Neural progenitor cell (in vitro differentiated cells): Measurements from ENCODE around the gene RUSF1. TPM values are rescaled to one million over a fixed set of nuclear protein-coding genes. Genes with fewer than 3 reads are reported as not detected.

ENCODE experiments used
- DNase-seq: peaks from one replicate; pipeline ENCODE4 v3.0.0-alpha.2; 2016; ENCODE audit warnings: low spot score
- H2AFZ ChIP-seq: fragments of 200-600 bp; sonication (generic); replicated peaks from 2 replicates; pipeline ENCODE4 v1.6.1; 2016; ENCODE audit warnings: antibody characterized with exemption
- H3F3A ChIP-seq: fragments of 200-600 bp; sonication (generic); 2 replicates; pipeline ENCODE4 v1.6.1; 2016; ENCODE audit warnings: antibody characterized with exemption, low read depth
- H3K27ac ChIP-seq: fragments of 200-600 bp; sonication (generic); 2 replicates; pipeline ENCODE4 v1.5.1; 2016; ENCODE audit warnings: mild to moderate bottlenecking
- H3K27me3 ChIP-seq: fragments of 200-600 bp; sonication (generic); 2 replicates; pipeline ENCODE4 v1.6.1; 2016; ENCODE audit warnings: mild to moderate bottlenecking, moderate library complexity
- H3K36me3 ChIP-seq: fragments of 200-600 bp; sonication (generic); 2 replicates; pipeline ENCODE4 v1.5.1; 2016
- H3K4me1 ChIP-seq: fragments of 200-600 bp; sonication (generic); 2 replicates; pipeline ENCODE4 v1.6.1; 2016; ENCODE audit warnings: mixed run types
- H3K4me2 ChIP-seq: fragments of 200-600 bp; sonication (generic); 2 replicates; pipeline ENCODE4 v1.6.1; 2016
- H3K4me3 ChIP-seq: fragments of 200-600 bp; sonication (generic); 2 replicates; pipeline ENCODE4 v1.5.1; 2016
- H3K79me2 ChIP-seq: fragments of 200-600 bp; sonication (generic); 2 replicates; pipeline ENCODE4 v1.6.1; 2016; ENCODE audit warnings: low read depth
- H3K9ac ChIP-seq: fragments of 200-600 bp; sonication (generic); 2 replicates; pipeline ENCODE4 v1.6.1; 2016
- H3K9me3 ChIP-seq: fragments of 200-600 bp; sonication (generic); 2 replicates; pipeline ENCODE4 v1.5.1; 2016; ENCODE audit warnings: low read depth
- H4K20me1 ChIP-seq: fragments of 200-600 bp; sonication (generic); 2 replicates; pipeline ENCODE4 v1.6.1; 2016; ENCODE audit warnings: low read depth
- H3K27ac Mint-ChIP-seq: 3 replicates; pipeline ENCODE4 v1.8.0; 2021; ENCODE audit warnings: mixed read lengths
- H3K27me3 Mint-ChIP-seq: 2 replicates; pipeline ENCODE4 v1.8.0; 2022; ENCODE audit warnings: low read depth, mild to moderate bottlenecking, inconsistent platforms, moderate library complexity, mixed read lengths; ENCODE audit not compliant: insufficient read depth
- H3K36me3 Mint-ChIP-seq: 3 replicates; pipeline ENCODE4 v1.8.0; 2021; ENCODE audit warnings: mixed read lengths
- H3K4me1 Mint-ChIP-seq: 3 replicates; pipeline ENCODE4 v1.8.0; 2021; ENCODE audit warnings: mixed read lengths
- H3K4me3 Mint-ChIP-seq: 3 replicates; pipeline ENCODE4 v1.8.0; 2021; ENCODE audit warnings: mild to moderate bottlenecking, moderate library complexity, mixed read lengths
- H3K9me3 Mint-ChIP-seq: 3 replicates; pipeline ENCODE4 v1.8.0; 2020; ENCODE audit warnings: mixed read lengths
- CTCF ChIP-seq: fragments of 200-600 bp; sonication (generic); IDR thresholded peaks from 2 replicates; pipeline ENCODE4 v1.5.1; 2017; ENCODE audit warnings: antibody characterized with exemption, mild to moderate bottlenecking
- EZH2 ChIP-seq: fragments of 200-600 bp; sonication (generic); IDR thresholded peaks from 2 replicates; pipeline ENCODE4 v1.6.1; 2017; ENCODE audit warnings: antibody characterized with exemption, mild to moderate bottlenecking, moderate library complexity
- EZH2phosphoT487 ChIP-seq: fragments of 200-600 bp; sonication (generic); IDR thresholded peaks from 2 replicates; pipeline ENCODE4 v1.6.1; 2017; ENCODE audit warnings: antibody characterized with exemption
- total RNA-seq: library from RNA; depleted of rRNA; stranded (reverse); fragments of >200 nt; gene quantifications from 2 replicates; pipeline ENCODE4 v1.2.3, GENCODE V29; 2015; ENCODE audit warnings: low replicate concordance

Gene RUSF1
- total RNA-seq, 1 donor from 2014 or later = 11.5 TPM

- Histone ChIP-seq H4K20me1 (no peaks in the 10 kb centered on the region), H3K36me3 (no peaks in the 10 kb centered on the region), H3K27ac (no peak overlapping the region), H3K9me3 (no peaks in the 10 kb centered on the region), H3K27me3 (peaks cover 27% of the 10 kb centered on the region), H2AFZ (no peak overlapping the region), H3F3A (no peaks in the 10 kb centered on the region), H3K4me1 (no peaks in the 10 kb centered on the region), H3K4me2 (peak overlapping the region; percentile 76), H3K9ac (no peak overlapping the region), H3K79me2 (no peaks in the 10 kb centered on the region), H3K4me3 (peak overlapping the region; percentile 42)
- Mint-ChIP-seq H3K4me3 (no peak overlapping the region), H3K27me3 (peaks cover 8% of the 10 kb centered on the region), H3K27ac (no peak overlapping the region), H3K4me1 (no peaks in the 10 kb centered on the region), H3K9me3 (peaks cover 6% of the 10 kb centered on the region), H3K36me3 (no peaks in the 10 kb centered on the region)
- TF ChIP-seq CTCF (no peak), EZH2phosphoT487 (no peak), EZH2 (peak; percentile 25)
- DNase-seq = peak; percentile 48
These were observed 29.4 kb upstream of the RUSF1 start for GRCh38 chr16:31537362-31538242.

DNA sequence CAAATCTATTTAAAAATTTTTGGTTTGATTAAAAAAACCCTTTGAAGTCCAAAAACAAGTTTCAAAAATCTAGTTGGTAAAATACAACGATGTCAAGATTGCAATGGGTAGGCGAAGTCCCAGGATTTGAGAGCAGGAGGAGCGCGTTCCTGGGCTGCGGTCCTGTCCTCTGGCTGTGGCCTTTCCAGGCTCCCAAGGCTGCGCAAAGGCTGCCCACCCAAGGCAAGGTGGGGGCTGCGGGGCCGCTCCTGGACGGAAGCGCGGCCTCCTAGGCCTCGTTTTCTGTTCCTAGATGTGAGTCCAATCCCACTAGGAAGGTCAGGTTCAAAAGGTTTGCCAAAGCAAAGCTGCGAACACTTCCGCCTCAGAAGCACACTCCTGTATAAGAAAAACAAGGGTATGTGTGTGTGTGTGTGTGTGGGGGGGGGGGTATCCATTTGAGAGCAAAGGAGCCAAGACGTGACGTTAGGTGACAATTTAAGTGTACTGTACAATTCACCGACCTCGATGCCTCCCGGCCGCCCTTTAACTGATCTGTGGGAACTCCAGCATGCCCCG is 28.7 kb upstream of the RUSF1 start:
- TF ChIP-seq CTCF (no peak), EZH2 (no peak), EZH2phosphoT487 (no peak)
- peaks cover 6% of the 10 kb centered on the region for H3K9me3 Mint-ChIP-seq
- Histone ChIP-seq H3F3A (no peaks in the 10 kb centered on the region), H2AFZ (no peak overlapping the region), H3K27ac (no peak overlapping the region), H3K79me2 (no peaks in the 10 kb centered on the region), H3K4me2 (peak overlapping the region; percentile 76), H3K4me1 (no peaks in the 10 kb centered on the region), H3K9me3 (no peaks in the 10 kb centered on the region), H3K4me3 (peak overlapping the region; percentile 42), H4K20me1 (no peaks in the 10 kb centered on the region), H3K9ac (no peak overlapping the region), H3K36me3 (no peaks in the 10 kb centered on the region), H3K27me3 (peaks cover 27% of the 10 kb centered on the region)
- no peak for DNase-seq
- no peaks in the 10 kb centered on the region for H3K36me3 Mint-ChIP-seq
- no peak overlapping the region for H3K4me3 Mint-ChIP-seq
- H3K27ac Mint-ChIP-seq = no peak overlapping the region
- H3K4me1 Mint-ChIP-seq = no peaks in the 10 kb centered on the region
- H3K27me3 Mint-ChIP-seq = peaks cover 8% of the 10 kb centered on the region

DNA sequence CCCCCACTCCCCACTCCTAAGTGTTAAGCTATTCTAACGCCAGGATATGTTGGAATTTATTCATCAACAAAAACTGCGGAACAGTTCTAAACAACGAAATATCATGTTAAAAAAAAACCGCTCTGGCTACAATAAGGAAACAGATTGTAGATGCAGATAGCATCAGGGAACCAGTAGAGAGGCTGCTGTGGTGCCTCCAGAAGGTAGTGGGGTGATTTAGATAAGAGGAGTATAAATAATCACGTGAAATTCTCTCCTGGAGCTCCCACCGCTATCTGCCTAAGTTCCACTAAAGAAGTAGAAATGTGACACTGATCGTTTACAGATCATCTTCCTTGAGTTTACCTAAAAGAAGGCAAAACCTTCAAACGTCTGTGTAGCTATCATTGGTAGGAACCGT is 27.5 kb upstream of the RUSF1 start:
- Histone ChIP-seq H3K27me3 (peaks cover 38% of the 10 kb centered on the region), H3K4me2 (no peak overlapping the region), H3K27ac (no peak overlapping the region), H3K9me3 (no peaks in the 10 kb centered on the region), H2AFZ (no peak overlapping the region), H3K9ac (no peak overlapping the region), H3K36me3 (no peaks in the 10 kb centered on the region), H3K79me2 (no peaks in the 10 kb centered on the region), H3F3A (no peaks in the 10 kb centered on the region), H3K4me3 (no peak overlapping the region), H3K4me1 (no peaks in the 10 kb centered on the region), H4K20me1 (no peaks in the 10 kb centered on the region)
- no peaks in the 10 kb centered on the region for H3K4me1 Mint-ChIP-seq
- peaks cover 6% of the 10 kb centered on the region for H3K9me3 Mint-ChIP-seq
- peaks cover 8% of the 10 kb centered on the region for H3K27me3 Mint-ChIP-seq
- no peaks in the 10 kb centered on the region for H3K36me3 Mint-ChIP-seq
- H3K27ac Mint-ChIP-seq = no peak overlapping the region
- no peak for DNase-seq
- H3K4me3 Mint-ChIP-seq = no peak overlapping the region
- TF ChIP-seq EZH2phosphoT487 = no peak
- no peak for TF ChIP-seq EZH2
- no peak for TF ChIP-seq CTCF
